ENCODE measurements around the gene TMEM52. TPM values are rescaled to one million over a fixed set of nuclear protein-coding genes. Genes with fewer than 3 reads are reported as not detected.

The TMEM52 gene
- polyA plus RNA-seq, 1 donor from 2014 or later, result 0.89 TPM

GRCh38 chr1:1954831-1955441 lies 35.9 kb upstream of the TMEM52 start:
- H3K4me2 ChIP-seq (ENCODE audit: low read length), result no peak overlapping the region

GRCh38 chr1:1954015-1954414 lies 34.9 kb upstream of the TMEM52 start:
- Histone ChIP-seq H3K27ac (ENCODE audit: low read length) (no peak overlapping the region), H3K9ac (ENCODE audit: low read length) (no peak overlapping the region), H3K27me3 (ENCODE audit: insufficient read depth, low read depth, low read length) (no peaks in the 10 kb centered on the region), H2AFZ (ENCODE audit: low read depth, low read length) (no peak overlapping the region), H4K20me1 (ENCODE audit: insufficient read depth) (no peaks in the 10 kb centered on the region), H3K4me3 (ENCODE audit: low read length) (no peak overlapping the region), H3F3A (ENCODE audit: insufficient read depth, low read length, poor library complexity, severe bottlenecking) (no peaks in the 10 kb centered on the region), H3K79me2 (replicated peaks; ENCODE audit: insufficient read depth, low read length) (no peaks in the 10 kb centered on the region), H3K36me3 (ENCODE audit: insufficient read depth, low read length) (no peaks in the 10 kb centered on the region), H3K9me3 (ENCODE audit: low read length) (no peaks in the 10 kb centered on the region), H3K9me2 (ENCODE audit: insufficient read depth, low read length) (no peaks in the 10 kb centered on the region), H3K4me2 (ENCODE audit: low read length) (no peak overlapping the region)
- TF ChIP-seq MXI1 (conservative IDR thresholded peaks at IDR 0.05; ENCODE audit: poor library complexity, severe bottlenecking) (no peak), EP300 (conservative IDR thresholded peaks at IDR 0.05; ENCODE audit: poor library complexity, severe bottlenecking) (no peak), EZH2 (IDR thresholded peaks at IDR 0.05; ENCODE audit: borderline replicate concordance, insufficient read depth, low read length, poor library complexity, severe bottlenecking) (no peak), POLR2AphosphoS5 (IDR thresholded peaks at IDR 0.05) (no peak), RAD21 (conservative IDR thresholded peaks at IDR 0.05) (no peak), REST (IDR thresholded peaks at IDR 0.05; ENCODE audit: borderline replicate concordance) (no peak)

More at GRCh38 chr1:1954831-1955441, 35.9 kb upstream of the TMEM52 start:
- no peaks in the 10 kb centered on the region for H3F3A ChIP-seq (ENCODE audit: insufficient read depth, low read length, poor library complexity, severe bottlenecking)
- no peaks in the 10 kb centered on the region for H3K9me3 ChIP-seq (ENCODE audit: low read length)
- no peak overlapping the region for H3K4me3 ChIP-seq (ENCODE audit: low read length)
- no peaks in the 10 kb centered on the region for H3K79me2 ChIP-seq (replicated peaks; ENCODE audit: insufficient read depth, low read length)
- H3K27ac ChIP-seq (ENCODE audit: low read length), result no peak overlapping the region
- H3K9me2 ChIP-seq (ENCODE audit: insufficient read depth, low read length), result no peaks in the 10 kb centered on the region
- no peak overlapping the region for H2AFZ ChIP-seq (ENCODE audit: low read depth, low read length)
- H3K27me3 ChIP-seq (ENCODE audit: insufficient read depth, low read depth, low read length), result no peaks in the 10 kb centered on the region
- no peak overlapping the region for H3K9ac ChIP-seq (ENCODE audit: low read length)
- H4K20me1 ChIP-seq (ENCODE audit: insufficient read depth), result no peaks in the 10 kb centered on the region
- TF ChIP-seq SMC3 (conservative IDR thresholded peaks at IDR 0.05; ENCODE audit: poor library complexity) (no peak), CTCF (IDR thresholded peaks at IDR 0.05; ENCODE audit: poor library complexity, severe bottlenecking) (no peak), MXI1 (conservative IDR thresholded peaks at IDR 0.05; ENCODE audit: poor library complexity, severe bottlenecking) (no peak), REST (IDR thresholded peaks at IDR 0.05; ENCODE audit: borderline replicate concordance) (no peak), RAD21 (conservative IDR thresholded peaks at IDR 0.05) (no peak), EP300 (conservative IDR thresholded peaks at IDR 0.05; ENCODE audit: poor library complexity, severe bottlenecking) (no peak), EZH2 (IDR thresholded peaks at IDR 0.05; ENCODE audit: borderline replicate concordance, insufficient read depth, low read length, poor library complexity, severe bottlenecking) (no peak), POLR2AphosphoS5 (IDR thresholded peaks at IDR 0.05) (no peak), TAF1 (IDR thresholded peaks at IDR 0.05; ENCODE audit: low read depth) (no peak)
- H3K36me3 ChIP-seq (ENCODE audit: insufficient read depth, low read length), result no peaks in the 10 kb centered on the region
